Measurements from ENCODE around the gene CD22.

The CD22 gene

GRCh38 chr19:35316560-35316959 lies 12.4 kb upstream of the CD22 start:
- ChIA-PET CTCF (interaction anchor here (1.7 kb wide), 1 partner anchor 194 kb away, joined by 5 read pairs; no protein-coding TSS in a partner anchor), POLR2A (no interaction called here)
- TF ChIP-seq CTCF (IDR thresholded peaks at IDR 0.05; ENCODE audit: control extremely low read depth, extremely low read depth, low read depth, missing control alignments): no peak
- no peak for DNase-seq (ENCODE audit: extremely low spot score)

GRCh38 chr19:35317464-35318043 lies 11.4 kb upstream of the CD22 start:
- POLR2A ChIA-PET: no interaction called here
- TF ChIP-seq CTCF (IDR thresholded peaks at IDR 0.05; ENCODE audit: control extremely low read depth, extremely low read depth, low read depth, missing control alignments): no peak
- no peak for DNase-seq (ENCODE audit: extremely low spot score)
- CTCF ChIA-PET: interaction anchor here (0.8 to 1.2 kb wide), 2 partner anchors 10 to 11 kb away, joined by 3 to 5 read pairs; no protein-coding TSS in a partner anchor

GRCh38 chr19:35318679-35319448 lies 10.1 kb upstream of the CD22 start:
- ChIA-PET CTCF (interaction anchor here (0.9 to 1.6 kb wide), 7 partner anchors 9 to 176 kb away, joined by 3 to 6 read pairs (median 4); no protein-coding TSS in a partner anchor), POLR2A (no interaction called here)
- DNase-seq (ENCODE audit: extremely low spot score): no peak
- no peak for TF ChIP-seq CTCF (IDR thresholded peaks at IDR 0.05; ENCODE audit: control extremely low read depth, extremely low read depth, low read depth, missing control alignments)

GRCh38 chr19:35320065-35320713 lies 8.8 kb upstream of the CD22 start:
- no peak for DNase-seq (ENCODE audit: extremely low spot score)
- ChIA-PET POLR2A (interaction anchor here (1.1 kb wide), 1 partner anchor 11 kb away, joined by 3 read pairs; no protein-coding TSS in a partner anchor), CTCF (interaction anchor here (1.1 to 1.6 kb wide), 5 partner anchors 8 to 175 kb away, joined by 3 to 6 read pairs (median 4); no protein-coding TSS in a partner anchor)
- no peak for TF ChIP-seq CTCF (IDR thresholded peaks at IDR 0.05; ENCODE audit: control extremely low read depth, extremely low read depth, low read depth, missing control alignments)

GRCh38 chr19:35321291-35321690 lies 7.7 kb upstream of the CD22 start:
- no peak for DNase-seq (ENCODE audit: extremely low spot score)
- no peak for TF ChIP-seq CTCF (IDR thresholded peaks at IDR 0.05; ENCODE audit: control extremely low read depth, extremely low read depth, low read depth, missing control alignments)
- ChIA-PET CTCF (no interaction called here), POLR2A (interaction anchor here (0.7 kb wide), 1 partner anchor 12 kb away, joined by 3 read pairs; no protein-coding TSS in a partner anchor)

- DNase-seq (ENCODE audit: extremely low spot score): no peak
- POLR2A ChIA-PET: no interaction called here
- CTCF ChIA-PET: interaction anchor here (2.8 kb wide), 1 partner anchor 11 kb away, joined by 8 read pairs; no protein-coding TSS in a partner anchor
- TF ChIP-seq CTCF (IDR thresholded peaks at IDR 0.05; ENCODE audit: control extremely low read depth, extremely low read depth, low read depth, missing control alignments): no peak
These were observed 7.0 kb upstream of the CD22 start for GRCh38 chr19:35322014-35322413.
